ENCODE results near the gene BPIFB1. TPM values are rescaled to one million over a fixed set of nuclear protein-coding genes. Genes with fewer than 3 reads are reported as not detected.

Gene BPIFB1
- total and polyA plus RNA-seq, 2 of the 13 experiments (the other 11 are each of a cell fraction or from before 2014, with no cell fraction given): 0.82 to 4.4 TPM

GRCh38 chr20:33339515-33340058 is 56.6 kb downstream of the BPIFB1 start (continued):
- TF ChIP-seq PAXIP1 (CRISPR knock-in tag; conservative IDR thresholded peaks at IDR 0.05) (peak; percentile 84), HINFP (CRISPR knock-in tag; IDR thresholded peaks at IDR 0.05; ENCODE audit: low read depth) (no peak), NFKBIZ (CRISPR knock-in tag; IDR thresholded peaks at IDR 0.05) (no peak), RARA (CRISPR knock-in tag; IDR thresholded peaks at IDR 0.05) (peak; percentile 82), ZBTB14 (CRISPR knock-in tag; IDR thresholded peaks at IDR 0.05) (no peak), ZNF609 (CRISPR knock-in tag; IDR thresholded peaks at IDR 0.05; ENCODE audit: borderline replicate concordance) (peak; percentile 89), ZNF766 (CRISPR knock-in tag; IDR thresholded peaks at IDR 0.05; ENCODE audit: borderline replicate concordance) (no peak), KMT2A (CRISPR knock-in tag; IDR thresholded peaks at IDR 0.05) (no peak), ZNF747 (CRISPR knock-in tag; IDR thresholded peaks at IDR 0.05; ENCODE audit: borderline replicate concordance) (no peak), KAT8 (CRISPR knock-in tag; IDR thresholded peaks at IDR 0.05) (no peak; the same call in 1 of the 2 replicates), PHF21A (CRISPR knock-in tag; IDR thresholded peaks at IDR 0.05) (peak; percentile 75), SIN3B (IDR thresholded peaks at IDR 0.05; ENCODE audit: low read length) (no peak), U2AF1 (optimal IDR thresholded peaks at IDR 0.05; ENCODE audit: low read depth, low read length) (no peak), ONECUT2 (CRISPR knock-in tag; IDR thresholded peaks at IDR 0.05) (no peak)

All from HepG2 (cell line).